Upper lobe of right lung (tissue), 1 donor: Measurements from ENCODE around the gene ORAI1. TPM values are rescaled to one million over a fixed set of nuclear protein-coding genes. Genes with fewer than 3 reads are reported as not detected.
A peak's percentile ranks its signal among the peaks of the same experiment; 100 is the strongest.
"Not testable (repeated sequence)": the region's sequence is repeated elsewhere in the genome, so short reads cannot be mapped to it uniquely, and the experiment has no call there.

Experiments
- ATAC-seq: fragments of 200-7000 bp; cut with Tn5 transposase; one replicate; pipeline ENCODE4 v1.9.1; 2020; ENCODE audit warnings: mild to moderate bottlenecking, moderate library complexity
- DNase-seq: peaks from one replicate; pipeline ENCODE4 v3.0.0-alpha.2; 2020
- H3K27ac ChIP-seq: fragments of 200-600 bp; one replicate; pipeline ENCODE4 v1.8.0; 2022
- H3K27me3 ChIP-seq: fragments of 200-600 bp; one replicate; pipeline ENCODE4 v1.8.0; 2022; ENCODE audit warnings: mild to moderate bottlenecking
- H3K36me3 ChIP-seq: fragments of 200-600 bp; one replicate; pipeline ENCODE4 v1.8.0; 2022
- H3K4me1 ChIP-seq: fragments of 200-600 bp; one replicate; pipeline ENCODE4 v1.8.0; 2022
- H3K4me3 ChIP-seq: fragments of 200-600 bp; one replicate; pipeline ENCODE4 v1.8.0; 2022; ENCODE audit warnings: mild to moderate bottlenecking
- H3K9me3 ChIP-seq: fragments of 200-600 bp; one replicate; pipeline ENCODE4 v1.8.0; 2022
- CTCF ChIP-seq: fragments of 200-600 bp; IDR thresholded peaks from one replicate; pipeline ENCODE4 v1.8.0; 2022; ENCODE audit warnings: antibody characterized with exemption
- intact Hi-C: fragments of 100-400 bp; cut with DNase I; formaldehyde crosslinking; loops from one replicate; pipeline ENCODE4 v1.11.0; 2022
- total RNA-seq: library from RNA; stranded (reverse); fragmentation: NEBNext Ultra II Directional; extraction: Animal tissue kit (Norgen Biotek cat#: 25700); gene quantifications from one replicate; pipeline ENCODE4 v1.2.1, GENCODE V29; 2021
- donor health status: DM: no; HTN: yes; CAD: no; lungs with severe emphysema.

ORAI1 gene
- total RNA-seq, 1 donor from 2014 or later, result 32.4 TPM

- H3K27ac ChIP-seq, result peak overlapping the region; percentile 87
- intact Hi-C loops, result no loop called here
- H3K36me3 ChIP-seq, result no peaks in the 10 kb centered on the region
- DNase-seq (no peak), ATAC-seq (no peak)
- H3K4me3 ChIP-seq, result no peak overlapping the region
- H3K9me3 ChIP-seq, result no peaks in the 10 kb centered on the region
- peaks cover 36% of the 10 kb centered on the region for H3K4me1 ChIP-seq
- no peaks in the 10 kb centered on the region for H3K27me3 ChIP-seq
- no peak for TF ChIP-seq CTCF
Measured at GRCh38 chr12:121582583-121583333, 43.6 kb upstream of the ORAI1 start.

GRCh38 chr12:121583334-121583661 is 43.0 kb upstream of the ORAI1 start:
- H3K27me3 ChIP-seq, H3K27ac ChIP-seq, DNase-seq, intact Hi-C loops, H3K9me3 ChIP-seq, ATAC-seq, H3K36me3 ChIP-seq, H3K4me3 ChIP-seq: not testable (repeated sequence)
- H3K4me1 ChIP-seq, result peaks cover 31% of the 10 kb centered on the region

GRCh38 chr12:121584885-121585284 is 41.4 kb upstream of the ORAI1 start:
- ATAC-seq, H3K36me3 ChIP-seq, H3K27ac ChIP-seq, H3K27me3 ChIP-seq, DNase-seq, H3K4me3 ChIP-seq, H3K9me3 ChIP-seq, intact Hi-C loops: not testable (repeated sequence)
- peaks cover 23% of the 10 kb centered on the region for H3K4me1 ChIP-seq

GRCh38 chr12:121590476-121591143 is 35.7 kb upstream of the ORAI1 start:
- no peak for DNase-seq
- ATAC-seq, result peak; percentile 37
- intact Hi-C loops, result no loop called here
- Histone ChIP-seq H3K27me3 (no peaks in the 10 kb centered on the region), H3K27ac (peak overlapping the region; percentile 74), H3K4me3 (peak overlapping the region; percentile 48), H3K4me1 (peaks cover 10% of the 10 kb centered on the region), H3K36me3 (no peaks in the 10 kb centered on the region), H3K9me3 (no peaks in the 10 kb centered on the region)
- no peak for TF ChIP-seq CTCF

GRCh38 chr12:121592320-121592719 is 34.0 kb upstream of the ORAI1 start:
- no peak for ATAC-seq
- intact Hi-C loops, result no loop called here
- no peak for DNase-seq
- Histone ChIP-seq H3K9me3 (no peaks in the 10 kb centered on the region), H3K27me3 (no peaks in the 10 kb centered on the region), H3K4me3 (no peak overlapping the region), H3K4me1 (peaks cover 10% of the 10 kb centered on the region), H3K36me3 (no peaks in the 10 kb centered on the region), H3K27ac (no peak overlapping the region)
- no peak for TF ChIP-seq CTCF

GRCh38 chr12:121595520-121595919 is 30.8 kb upstream of the ORAI1 start:
- Histone ChIP-seq H3K27ac (no peak overlapping the region), H3K9me3 (no peaks in the 10 kb centered on the region), H3K27me3 (no peaks in the 10 kb centered on the region), H3K36me3 (no peaks in the 10 kb centered on the region), H3K4me3 (no peak overlapping the region), H3K4me1 (peaks cover 7% of the 10 kb centered on the region)
- intact Hi-C loops, result no loop called here
- no peak for DNase-seq
- no peak for ATAC-seq
- no peak for TF ChIP-seq CTCF
